Keratinocyte (primary cell): ENCODE data around the gene ID3.

Source experiments
- CTCF ChIP-seq, 3 experiments: IDR thresholded peaks in 1 of 3; conservative IDR thresholded peaks in 1 of 3; optimal IDR thresholded peaks in 1 of 3; 2 replicates in 2 of 3; 3 replicates in 1 of 3; pipeline versions ENCODE3 to v1.5.1; 2011; ENCODE audit warnings: low read length in 3 of 3, mild to moderate bottlenecking in 3 of 3, moderate library complexity in 2 of 3, control low read depth in 1 of 3, inconsistent platforms in 1 of 3; ENCODE audit not compliant: insufficient read depth in 2 of 3; ENCODE audit errors: extremely low read depth in 1 of 3
- EZH2 ChIP-seq: IDR thresholded peaks from one replicate; pipeline ENCODE4 v1.6.1; 2012; ENCODE audit warnings: inconsistent platforms, mild to moderate bottlenecking, low read length, moderate library complexity

- TF ChIP-seq CTCF (optimal IDR thresholded peaks at IDR 0.05 in 1 of 3, IDR thresholded peaks at IDR 0.05 in 1 of 3, conservative IDR thresholded peaks at IDR 0.05 in 1 of 3; ENCODE audit: extremely low read depth in 1 of 3, insufficient read depth in 2 of 3, low read length in 3 of 3) (no peak), EZH2 (no peak)
These were observed 32.8 kb downstream of the ID3 start for GRCh38 chr1:23526329-23527041.
